SW 1271 (cell line): Measurements from ENCODE around the gene TMEM273.

ENCODE experiments used
- DNase-seq, 2 experiments: peaks; one replicate each; lab custom pipeline; 2025; lab: John Stamatoyannopoulos, UW

The TMEM273 gene

GRCh38 chr10:49176310-49177268 is 11.6 kb downstream of the TMEM273 start:
- DNase-seq, result no peak

GRCh38 chr10:49175587-49176309 is 12.4 kb downstream of the TMEM273 start:
- DNase-seq, result no peak

- DNase-seq, result no peak
Measured at GRCh38 chr10:49174926-49175500, 13.2 kb downstream of the TMEM273 start.

GRCh38 chr10:49174261-49174925 is 13.8 kb downstream of the TMEM273 start:
- no peak for DNase-seq

- DNase-seq, result no peak
Measured at GRCh38 chr10:49173853-49174252, 14.3 kb downstream of the TMEM273 start.

GRCh38 chr10:49173201-49173772 is 14.9 kb downstream of the TMEM273 start:
- no peak for DNase-seq

GRCh38 chr10:49172777-49173132 is 15.4 kb downstream of the TMEM273 start:
- no peak for DNase-seq

- DNase-seq, result no peak
Measured at GRCh38 chr10:49172061-49172776, 16.0 kb downstream of the TMEM273 start.

GRCh38 chr10:49171326-49172060 is 16.7 kb downstream of the TMEM273 start:
- DNase-seq, result no peak

GRCh38 chr10:49170632-49171325 is 17.4 kb downstream of the TMEM273 start:
- DNase-seq, result no peak

GRCh38 chr10:49169776-49170175 is 18.4 kb downstream of the TMEM273 start:
- DNase-seq, result no peak

GRCh38 chr10:49168831-49169500 is 19.2 kb downstream of the TMEM273 start:
- no peak for DNase-seq

GRCh38 chr10:49168171-49168540 is 20.0 kb downstream of the TMEM273 start:
- no peak for DNase-seq

- DNase-seq, result no peak
Measured at GRCh38 chr10:49167425-49168170, 20.6 kb downstream of the TMEM273 start.

GRCh38 chr10:49166484-49167400 is 21.4 kb downstream of the TMEM273 start:
- no peak for DNase-seq

GRCh38 chr10:49165821-49166483 is 22.2 kb downstream of the TMEM273 start:
- DNase-seq, result no peak

GRCh38 chr10:49165259-49165658 is 22.9 kb downstream of the TMEM273 start:
- DNase-seq, result no peak
